GM10248 (cell line): ENCODE results near the gene RAD23A.

ENCODE experiments used
- CTCF ChIA-PET: fragments of 300-600 bp; sonication (Branson Sonifier 250); formaldehyde crosslinking; extraction: SDS; loops from one replicate; lab custom pipeline; 2021; ENCODE audit warnings: antibody characterized with exemption; lab: Yijun Ruan, JAX
- POLR2A ChIA-PET: fragments of 350-650 bp; sonication (Branson Sonifier 250); formaldehyde crosslinking; extraction: SDS; loops from one replicate; lab custom pipeline; 2020; ENCODE audit warnings: antibody characterized with exemption; lab: Yijun Ruan, JAX
- DNase-seq: peaks from one replicate; pipeline ENCODE4 v3.0.0; 2012; ENCODE audit errors: extremely low spot score
- TF ChIP-seq, protein P1 (sequence below): IDR thresholded peaks from 2 replicates; pipeline ENCODE4 v1.5.1; 2012; ENCODE audit warnings: mild to moderate bottlenecking, low read depth; ENCODE audit errors: extremely low read depth, missing control alignments, control extremely low read depth

Gene RAD23A

DNA sequence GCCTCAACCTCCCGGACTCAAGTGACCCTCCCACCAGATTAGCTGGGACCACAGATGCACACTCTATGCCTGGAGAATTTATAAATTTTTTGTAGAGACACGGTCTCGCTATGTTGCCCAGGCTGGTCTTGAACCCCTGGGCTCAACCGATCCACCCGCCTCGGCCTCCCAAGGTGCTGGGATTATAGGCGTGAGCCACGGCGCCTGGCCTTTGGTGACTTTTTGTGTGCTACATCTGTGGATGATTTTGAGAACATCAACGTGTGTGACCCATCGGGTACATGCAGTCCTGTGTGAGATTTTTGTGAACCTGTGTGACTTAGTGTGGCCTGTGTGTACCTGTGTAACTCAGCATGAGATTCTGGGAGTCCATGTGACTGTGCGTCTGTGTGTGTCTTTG is 41.1 kb downstream of the RAD23A start:
- CTCF ChIA-PET = interaction anchor here (1.6 to 6.3 kb wide), 3 partner anchors 9 to 74 kb away, joined by 7 to 59 read pairs (median 15); no protein-coding TSS in a partner anchor
- no peak for DNase-seq
- TF ChIP-seq, protein P1, sequence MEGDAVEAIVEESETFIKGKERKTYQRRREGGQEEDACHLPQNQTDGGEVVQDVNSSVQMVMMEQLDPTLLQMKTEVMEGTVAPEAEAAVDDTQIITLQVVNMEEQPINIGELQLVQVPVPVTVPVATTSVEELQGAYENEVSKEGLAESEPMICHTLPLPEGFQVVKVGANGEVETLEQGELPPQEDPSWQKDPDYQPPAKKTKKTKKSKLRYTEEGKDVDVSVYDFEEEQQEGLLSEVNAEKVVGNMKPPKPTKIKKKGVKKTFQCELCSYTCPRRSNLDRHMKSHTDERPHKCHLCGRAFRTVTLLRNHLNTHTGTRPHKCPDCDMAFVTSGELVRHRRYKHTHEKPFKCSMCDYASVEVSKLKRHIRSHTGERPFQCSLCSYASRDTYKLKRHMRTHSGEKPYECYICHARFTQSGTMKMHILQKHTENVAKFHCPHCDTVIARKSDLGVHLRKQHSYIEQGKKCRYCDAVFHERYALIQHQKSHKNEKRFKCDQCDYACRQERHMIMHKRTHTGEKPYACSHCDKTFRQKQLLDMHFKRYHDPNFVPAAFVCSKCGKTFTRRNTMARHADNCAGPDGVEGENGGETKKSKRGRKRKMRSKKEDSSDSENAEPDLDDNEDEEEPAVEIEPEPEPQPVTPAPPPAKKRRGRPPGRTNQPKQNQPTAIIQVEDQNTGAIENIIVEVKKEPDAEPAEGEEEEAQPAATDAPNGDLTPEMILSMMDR = no peak
- POLR2A ChIA-PET = no interaction called here

GRCh38 chr19:12987190-12987589 is 41.5 kb downstream of the RAD23A start:
- CTCF ChIA-PET = interaction anchor here (6.3 kb wide), 1 partner anchor 73 kb away, joined by 59 read pairs; no protein-coding TSS in a partner anchor
- POLR2A ChIA-PET = no interaction called here
- TF ChIP-seq, protein P1 = no peak
- DNase-seq = no peak

GRCh38 chr19:12987781-12988180 is 42.1 kb downstream of the RAD23A start:
- CTCF ChIA-PET = no interaction called here
- POLR2A ChIA-PET = no interaction called here

DNA sequence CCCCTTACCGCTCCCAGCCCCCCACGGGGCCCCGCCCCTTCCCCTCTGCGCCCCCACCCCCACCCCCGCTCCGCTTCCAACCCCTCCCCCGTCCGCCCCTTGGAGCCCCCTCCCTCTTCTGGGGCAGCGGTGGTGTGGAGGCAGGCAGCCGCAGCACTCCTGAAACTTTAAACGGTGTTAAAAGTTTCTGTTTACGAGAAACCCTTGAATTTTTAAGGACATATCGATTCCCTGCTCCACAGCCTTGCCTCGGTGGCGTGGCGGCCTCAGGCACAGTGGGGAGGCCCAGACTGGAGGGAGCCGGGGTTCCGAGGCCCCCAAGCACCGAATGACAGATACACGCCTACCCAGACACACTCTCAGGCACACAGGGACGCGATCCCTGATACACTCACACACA is 44.8 kb downstream of the RAD23A start:
- ChIA-PET CTCF (no interaction called here), POLR2A (no interaction called here)
- DNase-seq = no peak
- TF ChIP-seq, protein P1 = no peak

More at GRCh38 chr19:12987781-12988180, 42.1 kb downstream of the RAD23A start:
- DNase-seq = no peak
- TF ChIP-seq, protein P1 = no peak

GRCh38 chr19:12990853-12991252 is 45.2 kb downstream of the RAD23A start:
- CTCF ChIA-PET = no interaction called here

GRCh38 chr19:12991296-12991695 is 45.6 kb downstream of the RAD23A start:
- CTCF ChIA-PET = interaction anchor here (3.0 kb wide), 1 partner anchor 43 kb away, joined by 9 read pairs; no protein-coding TSS in a partner anchor
- POLR2A ChIA-PET = no interaction called here
- TF ChIP-seq, protein P1 = no peak
- no peak for DNase-seq

More at GRCh38 chr19:12990853-12991252, 45.2 kb downstream of the RAD23A start:
- no peak for DNase-seq
- POLR2A ChIA-PET = no interaction called here
- TF ChIP-seq, protein P1 = no peak
